HG02884 (cell line): Measurements from ENCODE around the gene OR6P1.

Experiments
- ATAC-seq: cut with Tn5 transposase; IDR thresholded peaks from one replicate; pipeline ENCODE4 v1.9.1; 2021; ENCODE audit warnings: mild to moderate bottlenecking, moderate library complexity; ENCODE audit not compliant: unreplicated experiment

The OR6P1 gene, protein sequence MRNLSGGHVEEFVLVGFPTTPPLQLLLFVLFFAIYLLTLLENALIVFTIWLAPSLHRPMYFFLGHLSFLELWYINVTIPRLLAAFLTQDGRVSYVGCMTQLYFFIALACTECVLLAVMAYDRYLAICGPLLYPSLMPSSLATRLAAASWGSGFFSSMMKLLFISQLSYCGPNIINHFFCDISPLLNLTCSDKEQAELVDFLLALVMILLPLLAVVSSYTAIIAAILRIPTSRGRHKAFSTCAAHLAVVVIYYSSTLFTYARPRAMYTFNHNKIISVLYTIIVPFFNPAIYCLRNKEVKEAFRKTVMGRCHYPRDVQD

DNA sequence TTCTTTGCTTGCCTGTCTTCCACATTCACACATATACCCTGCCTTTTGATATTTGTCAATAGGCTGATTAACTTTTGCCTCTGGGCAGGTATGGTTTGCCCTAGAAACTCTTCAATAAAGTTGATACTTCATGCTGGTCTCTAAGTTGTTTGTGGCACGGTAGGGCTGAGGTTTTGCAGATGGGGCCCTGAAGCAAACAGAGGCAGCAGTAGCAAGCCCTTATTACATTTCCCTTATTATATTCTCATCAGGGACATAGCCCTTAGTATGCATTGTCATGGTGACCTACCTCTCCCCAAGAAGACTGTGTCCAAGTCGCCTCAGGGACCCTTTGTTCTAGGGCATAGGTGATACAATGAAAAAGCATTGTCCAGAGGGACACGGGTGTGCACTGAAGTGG is at the start of gene OR6P1:
TSS of gene OR6P1 (minus strand) at position 101 of the 400 bp plus-strand sequence. CDS start 6,976 bp downstream, outside the sequence.
- no peak for ATAC-seq

DNA sequence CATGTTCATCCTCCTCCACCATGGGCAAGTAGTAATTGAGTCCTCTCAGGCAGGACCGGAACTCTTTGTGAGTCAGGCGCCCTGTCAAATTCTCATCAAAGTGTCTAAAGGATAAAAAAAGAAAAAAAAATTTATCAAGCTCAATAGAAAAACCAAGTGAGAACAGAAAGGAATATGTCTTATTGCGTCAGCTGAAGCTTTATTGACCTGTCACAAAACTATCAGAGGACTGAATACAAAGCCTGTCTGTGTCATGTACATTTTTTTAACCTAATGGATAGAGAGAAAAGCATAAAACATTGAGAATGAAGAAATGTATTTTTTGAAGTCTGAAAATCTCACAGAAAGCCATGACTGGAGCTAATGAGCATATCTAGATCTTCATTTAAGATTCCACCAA is 43.4 kb upstream of the OR6P1 start:
- no peak for ATAC-seq

DNA sequence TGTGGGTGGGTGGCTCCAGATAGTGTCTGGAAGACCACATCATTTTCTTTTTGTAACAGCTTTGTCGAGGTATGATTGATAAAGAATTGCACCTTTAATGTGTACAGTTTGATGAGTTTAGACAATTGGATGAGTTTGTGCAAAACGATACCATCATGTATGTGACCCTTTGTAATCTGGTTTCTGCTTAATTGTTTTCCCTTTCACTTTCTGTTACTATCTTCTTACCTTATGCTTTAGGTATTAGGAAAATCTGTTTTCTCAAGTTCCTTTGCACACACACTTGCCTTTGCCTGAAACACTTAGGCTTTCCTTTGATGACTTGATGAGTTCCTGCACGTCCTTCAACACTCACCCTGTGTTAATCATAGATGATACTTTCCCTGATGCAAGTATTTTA is 41.5 kb upstream of the OR6P1 start:
- no peak for ATAC-seq

DNA sequence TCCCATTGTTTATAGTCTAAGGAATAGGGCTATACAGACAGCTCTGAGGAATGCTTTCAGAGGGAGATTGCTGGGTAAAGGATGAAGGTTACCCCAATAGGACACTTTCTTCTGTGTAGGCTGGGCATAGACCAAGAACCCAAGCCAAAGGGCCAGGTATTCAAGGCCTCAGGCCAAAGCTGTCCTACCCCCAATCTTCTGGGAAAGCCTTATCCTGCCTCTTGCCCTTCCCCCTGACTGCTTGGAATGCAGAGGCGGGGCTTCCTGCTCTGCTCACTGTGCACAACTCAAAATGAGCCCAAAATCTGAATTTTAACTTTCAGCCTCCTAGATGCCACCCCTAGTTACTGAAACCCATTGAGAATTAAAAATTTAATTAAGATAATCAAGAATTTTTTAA is 36.9 kb upstream of the OR6P1 start:
- ATAC-seq: no peak

DNA sequence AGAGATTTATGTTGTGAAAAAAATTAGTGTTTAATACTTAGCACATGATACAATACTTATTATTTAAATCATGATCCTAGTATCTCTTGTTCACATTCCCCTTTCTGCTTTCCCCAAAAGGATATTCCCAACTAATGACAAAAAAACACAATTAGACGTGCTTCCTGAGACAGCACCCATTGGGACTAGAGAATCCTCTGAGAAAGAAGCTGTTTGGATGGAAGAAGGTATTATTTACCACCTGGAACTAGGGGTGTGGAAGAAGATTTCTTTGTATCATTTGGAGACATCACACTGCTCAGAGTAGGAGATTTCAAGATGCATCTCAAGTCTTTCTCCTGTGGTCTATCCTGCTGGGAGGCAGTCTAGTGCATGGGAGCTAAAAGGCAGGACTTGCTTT is 34.6 kb upstream of the OR6P1 start, which contains the start of gene OR10Z1:
TSS of gene OR10Z1 (plus strand) at position 301 of the 400 bp plus-strand sequence. CDS start 1,171 bp downstream, outside the sequence.
- no peak for ATAC-seq

DNA sequence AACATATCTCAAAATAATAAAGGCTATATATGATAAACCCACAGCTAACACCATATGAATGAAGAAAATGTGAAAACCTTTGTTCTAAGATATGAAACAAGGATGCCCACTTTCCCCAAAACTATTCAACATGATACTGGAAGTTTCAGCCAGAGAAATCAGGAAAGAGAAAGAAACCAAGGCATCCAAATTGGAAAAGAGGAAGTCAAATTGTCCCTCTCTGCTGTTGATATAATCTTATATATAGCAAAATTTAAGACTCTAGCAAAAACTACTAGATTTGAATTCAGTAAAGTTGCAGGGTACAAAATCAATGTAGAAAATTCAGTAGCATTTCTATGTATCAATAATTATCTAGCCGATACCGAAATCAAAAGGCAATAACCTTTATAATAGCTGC is 30.4 kb upstream of the OR6P1 start:
- no peak for ATAC-seq

DNA sequence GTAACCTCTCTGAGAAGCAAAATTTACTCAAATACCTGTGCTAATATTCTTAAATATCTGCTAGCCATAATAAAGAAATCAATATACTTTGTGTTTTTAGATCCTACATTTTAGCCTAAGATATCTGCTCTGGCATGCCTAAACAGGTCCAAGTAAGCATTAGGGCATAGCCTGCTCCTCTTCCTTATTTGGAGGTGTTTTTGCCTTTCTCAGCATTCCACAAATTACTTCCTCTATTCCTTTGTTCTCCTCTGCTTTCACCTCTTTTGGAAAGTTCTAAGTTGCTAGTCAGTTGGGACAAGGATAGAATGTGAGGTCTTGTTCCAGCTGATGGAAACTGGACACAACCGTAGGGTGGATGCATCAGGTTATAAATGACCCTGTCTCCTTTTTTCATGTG is 16.6 kb upstream of the OR6P1 start:
- ATAC-seq: no peak

DNA sequence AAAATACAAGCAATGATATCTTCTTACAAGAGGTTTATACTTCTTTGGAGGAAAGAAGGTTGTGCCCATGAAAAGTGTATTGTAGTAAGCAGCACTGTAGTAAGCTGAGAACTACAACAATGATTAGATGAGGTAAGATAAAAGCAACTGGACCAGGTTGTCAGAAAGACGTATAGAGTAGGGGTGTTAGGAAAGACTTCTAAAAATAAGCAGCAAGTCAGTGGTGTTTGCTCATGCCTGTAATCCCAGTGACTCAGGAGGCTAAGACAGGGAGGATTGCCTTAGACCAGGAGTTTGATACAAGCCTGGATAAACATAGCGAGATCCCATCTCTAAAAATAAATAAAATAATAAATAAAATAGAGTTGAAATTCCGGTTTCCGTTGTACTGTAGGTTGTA is 13.6 kb upstream of the OR6P1 start:
- ATAC-seq: no peak

DNA sequence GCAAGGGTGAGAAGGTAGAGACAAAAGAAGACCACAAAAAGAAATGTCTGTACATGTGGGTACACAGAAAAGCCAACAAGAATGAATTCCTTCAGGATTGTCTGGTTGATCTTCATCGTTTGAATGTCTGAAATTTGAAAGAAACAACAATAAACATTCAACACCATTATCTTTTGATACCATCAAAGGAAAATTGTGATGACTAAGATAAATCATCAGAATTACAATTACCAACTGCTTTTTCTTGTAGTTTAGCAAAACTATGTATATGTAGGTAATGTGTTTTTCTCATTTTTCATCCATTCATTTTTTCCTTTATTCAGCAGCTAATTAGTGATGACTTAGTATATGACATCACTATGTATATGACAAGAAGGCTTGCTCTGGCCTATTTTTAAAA is 9.4 kb upstream of the OR6P1 start, which contains the start of gene OR10X1:
TSS of gene OR10X1 (minus strand) at position 167 of the 400 bp plus-strand sequence. CDS start at position 167, 0 bp downstream.
- ATAC-seq: no peak

DNA sequence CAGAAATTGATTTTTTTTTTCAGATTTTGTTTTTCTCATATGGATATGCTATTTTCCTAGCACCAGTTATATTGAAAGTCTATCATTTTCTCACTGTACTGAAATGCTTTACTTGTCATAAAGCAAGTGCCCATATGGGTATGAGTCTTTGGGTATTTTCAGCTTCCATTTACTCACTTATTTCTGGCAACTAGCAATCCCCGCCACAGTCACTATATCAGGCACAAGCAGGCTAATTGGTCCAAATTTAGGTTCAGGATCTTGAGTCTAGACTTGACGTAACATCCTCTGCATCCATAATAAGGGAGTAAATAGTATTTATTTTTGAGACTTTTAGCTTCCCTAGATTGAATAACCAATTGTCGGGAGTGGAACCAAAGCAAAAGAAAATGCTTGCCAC is 7.2 kb upstream of the OR6P1 start:
- ATAC-seq: no peak

DNA sequence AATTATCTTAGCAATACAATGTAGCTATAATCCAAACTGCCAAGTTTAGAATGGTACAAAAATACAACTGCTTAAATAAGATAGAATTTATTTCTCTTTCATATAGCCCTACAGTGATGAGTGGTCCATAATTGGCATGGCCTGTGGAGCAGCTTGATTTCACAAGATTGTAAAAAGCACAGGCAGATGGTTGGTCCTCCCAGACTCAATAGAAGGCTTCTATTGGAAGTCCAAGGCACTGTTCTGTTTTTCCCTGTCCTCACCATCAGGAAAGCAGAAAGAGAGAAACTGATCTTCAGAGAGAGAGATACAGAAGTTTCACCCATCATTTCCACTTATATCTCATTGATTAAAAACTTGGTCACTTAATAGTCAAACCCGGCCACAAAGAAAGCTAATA is 1.8 kb upstream of the OR6P1 start:
- no peak for ATAC-seq

DNA sequence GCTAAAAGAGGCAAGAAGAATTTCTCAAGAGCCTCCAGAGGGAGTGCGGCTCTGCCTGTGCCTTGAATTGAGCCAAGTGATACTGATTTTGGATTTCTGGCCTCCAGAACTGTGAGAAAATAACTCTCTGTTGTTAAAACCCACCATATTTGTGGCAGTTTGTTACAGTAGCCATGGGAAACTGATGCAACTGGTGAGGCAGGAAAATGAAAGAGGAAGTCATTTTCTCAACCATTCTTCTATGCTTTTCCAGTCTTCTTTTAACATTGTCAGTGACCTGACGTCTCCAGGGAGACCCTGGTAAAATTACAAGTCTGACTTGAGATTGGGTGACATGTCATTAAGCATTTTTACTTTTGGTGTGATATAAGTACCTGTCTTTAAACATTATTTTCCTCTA is 5.8 kb downstream of the OR6P1 start:
- ATAC-seq: no peak

DNA sequence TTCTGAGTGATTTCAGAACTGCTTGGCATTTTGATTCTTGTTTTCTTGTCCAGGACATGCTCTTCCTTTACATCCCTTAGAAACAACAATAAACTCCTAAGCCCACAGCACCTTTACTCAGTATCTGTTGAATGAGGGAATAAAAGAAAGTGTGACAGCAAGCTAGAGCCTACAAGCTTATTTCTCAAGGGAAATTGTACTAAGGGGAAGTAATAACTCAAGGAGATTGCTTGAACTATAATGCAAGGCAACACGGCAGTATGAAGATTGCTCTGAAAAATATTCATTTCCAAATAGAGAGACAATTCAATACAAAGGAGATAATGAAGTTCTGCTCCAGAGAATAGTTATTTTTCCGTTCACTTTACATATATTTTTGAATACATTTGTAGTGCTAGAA is 6.5 kb downstream of the OR6P1 start:
- no peak for ATAC-seq

DNA sequence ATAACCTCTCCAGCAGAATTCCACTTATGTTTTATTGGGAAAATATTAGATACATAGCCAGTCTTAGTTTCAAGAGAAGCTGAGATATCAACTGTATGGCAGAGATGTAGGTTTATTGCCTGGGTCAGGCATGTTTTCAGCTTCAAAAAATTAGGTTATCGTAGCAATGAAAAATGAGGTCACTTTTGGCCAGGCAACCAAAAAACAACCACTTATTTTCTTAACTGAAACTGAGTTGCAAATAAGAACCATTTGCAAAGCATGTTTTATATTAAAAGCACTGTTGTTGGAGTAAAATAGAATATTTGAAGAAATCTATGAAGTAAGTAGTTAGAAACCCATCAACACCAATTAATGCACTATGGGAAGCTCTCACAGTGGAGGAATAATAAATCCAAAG is 10.7 kb downstream of the OR6P1 start:
- ATAC-seq: no peak

DNA sequence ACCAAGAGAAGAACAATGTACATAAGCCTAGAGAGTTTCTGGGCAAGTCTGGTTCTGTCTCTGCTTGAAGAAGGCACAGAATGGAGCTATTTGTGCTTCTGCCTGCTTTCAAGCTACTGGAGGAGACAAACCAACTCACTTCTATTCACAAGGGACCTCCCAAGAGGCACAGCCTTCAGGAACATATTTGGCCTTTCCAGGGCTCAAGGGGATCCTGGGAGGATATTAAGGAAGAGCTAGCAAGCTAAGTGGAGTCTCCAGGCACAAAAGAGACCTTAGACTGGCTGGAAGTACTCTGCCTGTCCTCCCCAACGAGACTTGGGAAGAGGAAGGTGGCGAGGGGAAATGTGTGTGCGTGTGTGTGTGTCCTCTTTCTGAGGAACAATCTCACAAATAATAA is 16.0 kb downstream of the OR6P1 start, which contains the start of gene OR6Y1:
TSS of gene OR6Y1 (minus strand) at position 54 of the 400 bp plus-strand sequence. CDS start 6,300 bp downstream, outside the sequence.
- ATAC-seq: no peak

DNA sequence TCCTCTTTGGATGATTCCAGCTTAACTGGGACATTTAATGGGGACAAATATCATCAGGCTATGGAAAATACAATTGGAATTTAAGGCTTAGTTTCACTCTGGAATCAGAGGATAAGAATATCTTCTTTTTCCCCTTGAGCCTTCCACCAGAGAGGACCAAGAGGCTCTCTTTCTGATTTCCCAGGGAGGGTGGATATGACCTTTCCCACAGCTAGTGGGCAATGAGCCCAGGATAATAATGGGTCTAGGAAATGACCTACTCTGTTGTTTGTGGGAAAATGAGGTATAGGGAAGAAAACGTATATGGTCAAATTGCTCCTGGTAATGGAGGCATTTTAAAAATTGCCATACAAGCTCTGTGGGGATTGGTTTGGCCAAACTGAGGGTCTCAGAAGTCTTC is 18.1 kb downstream of the OR6P1 start:
- no peak for ATAC-seq

DNA sequence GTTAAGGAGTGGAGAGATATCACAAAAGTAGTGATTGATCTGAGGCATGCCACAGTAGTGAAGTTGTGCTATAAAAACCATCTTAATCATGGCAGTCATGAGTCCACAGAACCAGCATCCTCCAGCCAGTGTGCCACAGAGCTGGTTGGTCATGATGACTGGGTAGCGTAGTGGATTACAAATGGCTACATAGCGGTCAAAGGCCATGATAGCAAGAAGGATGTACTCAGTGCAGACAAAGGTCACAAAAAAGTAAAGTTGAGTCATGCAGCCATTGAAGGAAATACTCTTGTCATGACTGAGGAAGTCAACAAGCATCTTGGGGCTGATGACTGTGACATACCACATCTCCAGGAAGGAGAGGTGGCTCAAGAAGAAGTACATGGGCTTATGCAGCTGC is 22.8 kb downstream of the OR6P1 start:
- ATAC-seq: no peak

DNA sequence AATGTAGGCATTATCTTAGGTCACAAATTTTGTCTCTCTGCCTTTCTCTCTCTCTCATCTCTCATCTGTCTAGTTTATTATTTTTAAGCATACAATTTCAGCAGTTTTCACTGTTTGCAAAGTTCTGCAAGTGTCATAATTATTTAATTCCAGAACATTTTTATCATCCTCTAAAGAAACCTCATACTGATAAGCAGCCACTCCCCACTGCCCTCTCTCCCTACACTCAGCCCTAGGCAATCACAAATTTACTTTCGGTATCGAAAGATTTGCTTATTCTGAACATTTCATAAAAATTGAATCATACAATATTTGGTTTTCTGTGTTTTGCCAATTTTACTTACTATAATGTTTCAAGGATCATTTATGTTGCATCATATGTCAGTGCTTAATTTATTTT is 32.8 kb downstream of the OR6P1 start:
- no peak for ATAC-seq

DNA sequence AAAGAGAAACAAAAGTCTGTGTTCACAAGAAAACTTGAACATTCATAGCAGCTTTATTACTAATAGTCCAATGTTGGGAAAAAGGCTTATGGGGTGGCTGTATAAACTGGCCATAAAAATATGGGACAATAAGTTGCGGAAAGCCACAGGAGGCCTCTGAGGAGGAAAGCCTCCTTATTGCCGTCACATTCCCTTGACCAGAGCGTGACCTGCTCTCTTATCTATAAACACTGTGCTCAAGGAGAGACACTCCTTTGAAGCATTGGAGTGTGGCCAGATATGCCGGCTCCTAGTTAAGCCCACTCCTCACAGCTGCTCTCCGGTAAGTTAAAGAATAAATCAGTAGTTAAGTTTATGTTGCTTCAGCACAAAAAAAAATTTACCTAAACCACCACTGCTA is 35.9 kb downstream of the OR6P1 start:
- no peak for ATAC-seq

DNA sequence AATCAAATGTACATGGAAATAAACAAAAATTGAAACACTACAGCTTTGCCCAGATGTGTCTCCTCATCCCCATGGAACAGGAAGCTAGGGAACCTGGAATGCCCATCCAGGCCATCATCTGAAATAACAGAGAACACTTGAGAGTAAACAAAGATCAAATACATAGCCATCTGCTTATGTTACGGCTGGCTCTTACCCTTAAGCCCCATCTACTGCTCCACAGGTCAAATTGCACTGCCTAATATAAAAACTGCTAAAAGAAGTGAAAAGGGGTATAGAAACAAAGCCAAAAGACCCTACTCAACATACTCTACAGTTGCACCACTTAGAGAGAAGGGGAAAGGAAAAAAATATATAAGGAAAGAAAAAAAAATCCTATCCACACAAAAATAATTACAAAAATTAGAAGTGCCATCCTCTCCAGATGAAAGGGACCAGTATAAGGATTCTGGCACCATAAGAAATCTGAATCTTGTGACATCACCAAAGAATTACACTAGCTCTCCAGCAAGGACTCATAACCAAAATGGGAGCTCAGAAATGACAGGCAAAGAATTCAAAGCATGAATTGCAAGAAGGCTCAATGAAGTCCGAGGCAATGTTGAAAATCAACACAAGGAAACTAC is 43.1 kb downstream of the OR6P1 start:
- no peak for ATAC-seq

DNA sequence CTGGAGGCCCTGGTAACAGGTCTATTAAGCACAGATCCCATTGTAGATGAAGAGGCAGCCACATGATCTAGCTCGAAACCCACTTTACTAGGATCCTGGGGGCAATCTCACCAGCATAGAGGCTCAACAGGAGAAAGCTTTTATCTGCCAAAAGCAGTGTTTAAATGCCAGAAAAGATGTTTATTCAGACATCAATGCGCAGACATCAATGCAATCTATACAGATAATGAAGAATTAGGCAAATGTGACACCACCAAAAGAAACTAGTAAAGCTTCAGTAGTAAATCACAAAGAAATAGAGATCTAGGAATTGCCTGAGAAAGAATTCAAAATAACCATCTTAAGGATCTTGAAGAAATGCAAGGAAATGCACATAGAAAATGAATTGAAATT is 48.7 kb downstream of the OR6P1 start:
- no peak for ATAC-seq

DNA sequence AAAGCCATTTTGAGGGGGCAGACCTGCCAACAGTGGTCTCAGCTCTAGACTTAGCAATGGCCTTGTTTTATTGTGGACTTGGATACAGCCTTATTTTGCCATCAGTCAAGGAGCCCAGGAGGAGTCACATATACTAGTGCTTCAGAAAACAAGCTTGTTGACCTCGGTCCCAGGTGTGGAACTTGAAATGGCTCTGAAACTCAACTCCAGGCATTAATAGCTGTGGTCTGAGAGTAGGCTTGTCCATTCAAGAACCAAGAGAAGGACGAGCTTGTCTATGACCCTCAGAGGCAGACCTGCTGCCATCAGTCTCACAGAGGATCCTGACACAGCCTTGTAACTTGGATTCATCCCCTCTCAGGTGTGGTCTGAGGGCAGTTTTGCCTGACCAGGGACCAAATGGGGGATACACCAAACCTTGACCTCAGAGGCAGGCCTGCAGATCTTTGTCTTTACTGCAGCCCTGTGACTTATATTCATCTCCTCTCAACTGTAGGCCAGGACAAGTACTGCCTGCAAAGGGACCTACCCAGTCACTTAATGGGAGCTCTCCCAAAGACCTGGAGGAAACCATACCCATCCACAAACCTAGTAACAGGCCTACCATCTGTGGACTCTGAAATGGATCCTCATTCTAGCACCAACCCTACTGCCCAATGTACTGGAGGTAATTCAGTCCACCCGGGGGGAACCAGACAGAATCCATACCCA is 49.3 kb downstream of the OR6P1 start:
- no peak for ATAC-seq
